Ovary (tissue), 3 donors: Measurements from ENCODE around the gene TMCC2.

Experiments
- POLR2A ChIP-seq: fragments of 450-650 bp; IDR thresholded peaks from one replicate; pipeline ENCODE4 v1.6.1; 2017; ENCODE audit warnings: antibody characterized with exemption, mild to moderate bottlenecking, moderate library complexity
- TF ChIP-seq, protein P1 (sequence below), 3 donors: fragments of 450-650 bp in 2 of 3; fragments of 200-600 bp in 1 of 3; IDR thresholded peaks; one replicate each; pipeline versions ENCODE4 v1.5.1 to v1.8.0; 2016 to 2022; ENCODE audit warnings: antibody characterized with exemption in 3 of 3, mild to moderate bottlenecking in 1 of 3
- donor health status: DM: no; HTN: no; CAD: no.

DNA sequence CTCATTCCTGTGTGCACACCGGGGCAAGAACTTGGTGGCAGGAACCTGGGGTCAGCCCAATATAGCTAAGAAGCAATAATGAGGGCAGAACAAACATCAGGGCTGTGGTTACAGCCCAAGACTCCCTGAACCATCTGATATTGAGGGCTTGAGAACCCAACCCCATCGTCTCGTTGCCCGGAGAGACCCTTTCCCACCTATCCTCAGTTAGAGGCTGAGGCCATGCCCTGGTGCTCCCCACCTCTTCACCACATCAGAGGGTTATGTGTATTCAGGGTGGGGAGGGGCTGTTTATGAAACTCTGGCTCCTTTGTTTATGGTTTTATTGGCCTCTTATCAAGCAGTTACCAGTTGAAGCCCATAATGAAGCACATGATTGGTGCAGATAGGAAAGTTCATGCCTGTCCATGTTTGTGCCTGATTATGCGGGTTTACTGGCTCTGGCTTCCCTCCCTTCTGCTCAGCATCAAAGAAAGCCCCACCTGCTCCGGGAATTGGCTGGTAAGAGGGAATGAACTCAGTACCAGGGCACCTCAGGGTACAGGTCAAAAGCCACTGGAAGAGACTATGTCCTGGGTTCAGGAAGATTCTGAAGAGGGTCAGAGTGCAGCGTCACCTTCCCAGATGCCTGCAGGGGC, 79.3 kb downstream of the TMCC2 start:
- TF ChIP-seq, protein P1, sequence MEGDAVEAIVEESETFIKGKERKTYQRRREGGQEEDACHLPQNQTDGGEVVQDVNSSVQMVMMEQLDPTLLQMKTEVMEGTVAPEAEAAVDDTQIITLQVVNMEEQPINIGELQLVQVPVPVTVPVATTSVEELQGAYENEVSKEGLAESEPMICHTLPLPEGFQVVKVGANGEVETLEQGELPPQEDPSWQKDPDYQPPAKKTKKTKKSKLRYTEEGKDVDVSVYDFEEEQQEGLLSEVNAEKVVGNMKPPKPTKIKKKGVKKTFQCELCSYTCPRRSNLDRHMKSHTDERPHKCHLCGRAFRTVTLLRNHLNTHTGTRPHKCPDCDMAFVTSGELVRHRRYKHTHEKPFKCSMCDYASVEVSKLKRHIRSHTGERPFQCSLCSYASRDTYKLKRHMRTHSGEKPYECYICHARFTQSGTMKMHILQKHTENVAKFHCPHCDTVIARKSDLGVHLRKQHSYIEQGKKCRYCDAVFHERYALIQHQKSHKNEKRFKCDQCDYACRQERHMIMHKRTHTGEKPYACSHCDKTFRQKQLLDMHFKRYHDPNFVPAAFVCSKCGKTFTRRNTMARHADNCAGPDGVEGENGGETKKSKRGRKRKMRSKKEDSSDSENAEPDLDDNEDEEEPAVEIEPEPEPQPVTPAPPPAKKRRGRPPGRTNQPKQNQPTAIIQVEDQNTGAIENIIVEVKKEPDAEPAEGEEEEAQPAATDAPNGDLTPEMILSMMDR (IDR thresholded peaks at IDR 0.05) = no peak
- TF ChIP-seq POLR2A = no peak
